ENCODE measurements around the gene CD83.

The CD83 gene

DNA sequence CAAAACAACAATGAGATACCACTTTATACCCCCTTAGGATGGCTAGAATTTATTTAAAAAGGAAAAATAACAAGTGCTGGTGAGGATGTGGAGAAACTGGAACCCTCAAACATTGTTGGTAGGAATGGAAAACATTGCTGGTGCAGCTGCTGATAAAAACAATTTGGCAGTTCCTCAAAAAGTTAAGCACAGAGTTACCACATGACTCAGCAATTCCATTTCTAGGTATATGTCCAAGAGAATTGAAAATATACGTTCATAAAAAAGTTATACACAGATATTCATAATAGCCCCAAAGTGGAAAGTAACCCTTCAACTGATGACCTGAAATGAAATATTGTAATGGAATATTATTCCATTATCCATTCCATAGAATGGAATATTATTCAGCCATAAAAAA is 55.0 kb downstream of the CD83 start:
- TF ChIP-seq, protein P1, sequence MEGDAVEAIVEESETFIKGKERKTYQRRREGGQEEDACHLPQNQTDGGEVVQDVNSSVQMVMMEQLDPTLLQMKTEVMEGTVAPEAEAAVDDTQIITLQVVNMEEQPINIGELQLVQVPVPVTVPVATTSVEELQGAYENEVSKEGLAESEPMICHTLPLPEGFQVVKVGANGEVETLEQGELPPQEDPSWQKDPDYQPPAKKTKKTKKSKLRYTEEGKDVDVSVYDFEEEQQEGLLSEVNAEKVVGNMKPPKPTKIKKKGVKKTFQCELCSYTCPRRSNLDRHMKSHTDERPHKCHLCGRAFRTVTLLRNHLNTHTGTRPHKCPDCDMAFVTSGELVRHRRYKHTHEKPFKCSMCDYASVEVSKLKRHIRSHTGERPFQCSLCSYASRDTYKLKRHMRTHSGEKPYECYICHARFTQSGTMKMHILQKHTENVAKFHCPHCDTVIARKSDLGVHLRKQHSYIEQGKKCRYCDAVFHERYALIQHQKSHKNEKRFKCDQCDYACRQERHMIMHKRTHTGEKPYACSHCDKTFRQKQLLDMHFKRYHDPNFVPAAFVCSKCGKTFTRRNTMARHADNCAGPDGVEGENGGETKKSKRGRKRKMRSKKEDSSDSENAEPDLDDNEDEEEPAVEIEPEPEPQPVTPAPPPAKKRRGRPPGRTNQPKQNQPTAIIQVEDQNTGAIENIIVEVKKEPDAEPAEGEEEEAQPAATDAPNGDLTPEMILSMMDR (IDR thresholded peaks at IDR 0.05; ENCODE audit: insufficient read depth, low read depth, low read length, missing control alignments), result no peak
- DNase-seq (ENCODE audit: low read depth), result no peak
- H3K4me3 ChIP-seq (ENCODE audit: low read depth, low read length), result no peak overlapping the region

- TF ChIP-seq, protein P1 (IDR thresholded peaks at IDR 0.05; ENCODE audit: insufficient read depth, low read depth, low read length, missing control alignments), result no peak
- DNase-seq (ENCODE audit: low read depth), result no peak
- H3K4me3 ChIP-seq (ENCODE audit: low read depth, low read length), result no peak overlapping the region
These were observed 56.7 kb downstream of the CD83 start for GRCh38 chr6:14174226-14174625.

DNA sequence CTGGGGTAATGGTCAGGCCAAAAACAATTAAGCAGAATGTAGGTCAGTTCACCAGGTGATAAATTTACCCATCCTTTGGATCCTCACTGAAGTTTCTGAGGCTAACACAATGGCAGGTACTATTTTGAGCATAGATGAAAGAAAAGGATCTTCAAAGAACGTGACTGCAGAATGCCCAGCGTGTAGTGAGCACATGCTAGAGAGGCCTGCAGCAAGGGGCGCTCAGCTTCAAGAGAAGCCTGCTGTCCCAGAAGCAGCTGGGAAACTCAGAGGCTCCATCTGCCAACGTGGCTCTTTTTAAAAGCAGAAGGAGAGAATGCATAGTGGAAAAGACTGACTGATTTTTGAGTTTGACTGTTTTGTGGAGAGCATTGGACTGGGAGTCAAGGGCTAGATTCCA is 57.4 kb downstream of the CD83 start:
- TF ChIP-seq, protein P1 (IDR thresholded peaks at IDR 0.05; ENCODE audit: insufficient read depth, low read depth, low read length, missing control alignments), result no peak
- DNase-seq (ENCODE audit: low read depth), result no peak
- H3K4me3 ChIP-seq (ENCODE audit: low read depth, low read length), result no peak overlapping the region

GRCh38 chr6:14176429-14176828 is 58.9 kb downstream of the CD83 start:
- H3K4me3 ChIP-seq (ENCODE audit: low read depth, low read length), result no peak overlapping the region
- TF ChIP-seq, protein P1 (IDR thresholded peaks at IDR 0.05; ENCODE audit: insufficient read depth, low read depth, low read length, missing control alignments), result no peak
- DNase-seq (ENCODE audit: low read depth), result no peak

GRCh38 chr6:14177413-14178082 is 60.0 kb downstream of the CD83 start:
- no peak for DNase-seq (ENCODE audit: low read depth)
- TF ChIP-seq, protein P1 (IDR thresholded peaks at IDR 0.05; ENCODE audit: insufficient read depth, low read depth, low read length, missing control alignments), result no peak
- H3K4me3 ChIP-seq (ENCODE audit: low read depth, low read length), result no peak overlapping the region

GRCh38 chr6:14178083-14178445 is 60.5 kb downstream of the CD83 start:
- DNase-seq (ENCODE audit: low read depth), result no peak
- no peak overlapping the region for H3K4me3 ChIP-seq (ENCODE audit: low read depth, low read length)
- TF ChIP-seq, protein P1 (IDR thresholded peaks at IDR 0.05; ENCODE audit: insufficient read depth, low read depth, low read length, missing control alignments), result no peak

- H3K4me3 ChIP-seq (ENCODE audit: low read depth, low read length), result no peak overlapping the region
- TF ChIP-seq, protein P1 (IDR thresholded peaks at IDR 0.05; ENCODE audit: insufficient read depth, low read depth, low read length, missing control alignments), result no peak
- DNase-seq (ENCODE audit: low read depth), result no peak
These were observed 63.0 kb downstream of the CD83 start for GRCh38 chr6:14180609-14181008.

Data from GM12865 (cell line).